OCI-LY1 (cell line): ENCODE data around the gene TRAPPC12.

Experiments used
- H2AFZ ChIP-seq: fragments of 200-600 bp; sonication (generic), shearing (Covaris generic); 2 replicates; pipeline ENCODE4 v1.6.0; 2014; ENCODE audit warnings: antibody characterized with exemption, mild to moderate bottlenecking, low read length
- H3F3A ChIP-seq: fragments of 200-600 bp; sonication (generic), shearing (Covaris generic); 2 replicates; pipeline ENCODE4 v1.6.0; 2014; ENCODE audit warnings: mild to moderate bottlenecking, antibody characterized with exemption, low read length, moderate library complexity; ENCODE audit not compliant: insufficient read depth
- H3K27ac ChIP-seq: fragments of 200-600 bp; sonication (generic); 2 replicates; pipeline ENCODE4 v1.5.1; 2014; ENCODE audit warnings: low read length, mixed run types, mild to moderate bottlenecking, low read depth; ENCODE audit not compliant: poor library complexity, severe bottlenecking
- H3K27me3 ChIP-seq: fragments of 200-600 bp; sonication (generic); 2 replicates; pipeline ENCODE4 v1.6.0; 2014; ENCODE audit warnings: antibody characterized with exemption, mild to moderate bottlenecking, low read length, moderate library complexity; ENCODE audit not compliant: insufficient read depth
- H3K36me3 ChIP-seq: fragments of 200-600 bp; sonication (generic); 2 replicates; pipeline ENCODE4 v1.6.1; 2014; ENCODE audit warnings: mild to moderate bottlenecking, antibody characterized with exemption, low read length, moderate library complexity, mixed read lengths; ENCODE audit not compliant: insufficient read depth
- H3K4me1 ChIP-seq: fragments of 200-600 bp; sonication (generic); 2 replicates; pipeline ENCODE4 v1.5.1; 2014; ENCODE audit warnings: mild to moderate bottlenecking, low read length, moderate library complexity; ENCODE audit not compliant: insufficient read depth, severe bottlenecking
- H3K4me2 ChIP-seq: fragments of 200-600 bp; sonication (generic), shearing (Covaris generic); 2 replicates; pipeline ENCODE4 v1.6.1; 2014; ENCODE audit warnings: low read length
- H3K4me3 ChIP-seq: fragments of 200-600 bp; sonication (generic); 2 replicates; pipeline ENCODE4 v1.5.1; 2014; ENCODE audit warnings: low read length, low read depth, mild to moderate bottlenecking, mixed read lengths; ENCODE audit not compliant: poor library complexity, severe bottlenecking
- H3K79me2 ChIP-seq: fragments of 200-600 bp; shearing (Covaris generic); 2 replicates; pipeline ENCODE4 v1.6.1; 2016; ENCODE audit warnings: mixed run types, low read length, mixed read lengths; ENCODE audit not compliant: insufficient read depth
- H3K9ac ChIP-seq: fragments of 200-600 bp; sonication (generic), shearing (Covaris generic); 2 replicates; pipeline ENCODE4 v1.6.1; 2014; ENCODE audit warnings: mild to moderate bottlenecking, low read length, mixed read lengths
- H3K9me2 ChIP-seq: fragments of 200-600 bp; sonication (generic), shearing (Covaris generic); 2 replicates; pipeline ENCODE4 v1.6.1; 2014; ENCODE audit warnings: low read depth, mild to moderate bottlenecking, low read length, mixed read lengths
- H3K9me3 ChIP-seq: fragments of 200-600 bp; shearing (Covaris generic); 2 replicates; pipeline ENCODE4 v1.6.1; 2014; ENCODE audit warnings: low read length, mixed read lengths
- H4K20me1 ChIP-seq: fragments of 200-600 bp; sonication (generic), shearing (Covaris generic); 2 replicates; pipeline ENCODE4 v1.6.0; 2016; ENCODE audit warnings: mild to moderate bottlenecking, low read length; ENCODE audit not compliant: insufficient read depth
- CTCF ChIP-seq: fragments of 200-600 bp; sonication (generic), shearing (Covaris generic); IDR thresholded peaks from 2 replicates; pipeline ENCODE4 v1.5.1; 2017; ENCODE audit warnings: mild to moderate bottlenecking, antibody characterized with exemption, low read length, moderate library complexity, mixed read lengths
- EZH2 ChIP-seq: fragments of 200-600 bp; sonication (generic), shearing (Covaris generic); IDR thresholded peaks from 2 replicates; pipeline ENCODE4 v1.8.0; 2017; ENCODE audit warnings: borderline replicate concordance, mixed run types, mild to moderate bottlenecking, antibody characterized with exemption, low read length, moderate library complexity, mixed read lengths

The TRAPPC12 gene

GRCh38 chr2:3475771-3476170, 96.3 kb downstream of the TRAPPC12 start:
- H3K27me3 ChIP-seq = no peaks in the 10 kb centered on the region
- H3K9me2 ChIP-seq = no peaks in the 10 kb centered on the region
- TF ChIP-seq CTCF = no peak
- no peak for TF ChIP-seq EZH2
- H3K4me1 ChIP-seq = peaks cover 15% of the 10 kb centered on the region
- H3F3A ChIP-seq = no peaks in the 10 kb centered on the region
- H3K79me2 ChIP-seq = no peaks in the 10 kb centered on the region
- H4K20me1 ChIP-seq = no peaks in the 10 kb centered on the region
- no peaks in the 10 kb centered on the region for H3K9me3 ChIP-seq
- H3K9ac ChIP-seq = no peak overlapping the region
- peaks cover 38% of the 10 kb centered on the region for H3K36me3 ChIP-seq
- no peak overlapping the region for H3K4me2 ChIP-seq
- H3K4me3 ChIP-seq = no peak overlapping the region
- no peak overlapping the region for H2AFZ ChIP-seq
- H3K27ac ChIP-seq = no peak overlapping the region

GRCh38 chr2:3476321-3476984, 97.0 kb downstream of the TRAPPC12 start:
- H3K4me1 ChIP-seq = peaks cover 20% of the 10 kb centered on the region
- no peaks in the 10 kb centered on the region for H3F3A ChIP-seq
- H3K9me2 ChIP-seq = no peaks in the 10 kb centered on the region
- H3K4me3 ChIP-seq = no peak overlapping the region
- no peak overlapping the region for H3K9ac ChIP-seq
- no peaks in the 10 kb centered on the region for H3K9me3 ChIP-seq
- H3K36me3 ChIP-seq = peaks cover 38% of the 10 kb centered on the region
- no peak overlapping the region for H3K4me2 ChIP-seq
- no peaks in the 10 kb centered on the region for H3K79me2 ChIP-seq
- no peaks in the 10 kb centered on the region for H3K27me3 ChIP-seq
- no peaks in the 10 kb centered on the region for H4K20me1 ChIP-seq
- no peak overlapping the region for H2AFZ ChIP-seq
- TF ChIP-seq EZH2 (no peak), CTCF (no peak)
- no peak overlapping the region for H3K27ac ChIP-seq

- H2AFZ ChIP-seq = no peak overlapping the region
- no peak overlapping the region for H3K9ac ChIP-seq
- no peak overlapping the region for H3K4me2 ChIP-seq
- H3K36me3 ChIP-seq = peaks cover 38% of the 10 kb centered on the region
- H3F3A ChIP-seq = no peaks in the 10 kb centered on the region
- no peaks in the 10 kb centered on the region for H3K9me3 ChIP-seq
- no peak overlapping the region for H3K27ac ChIP-seq
- no peak overlapping the region for H3K4me3 ChIP-seq
- no peaks in the 10 kb centered on the region for H3K9me2 ChIP-seq
- no peaks in the 10 kb centered on the region for H4K20me1 ChIP-seq
- no peaks in the 10 kb centered on the region for H3K27me3 ChIP-seq
- TF ChIP-seq CTCF = no peak
- no peak for TF ChIP-seq EZH2
- peaks cover 20% of the 10 kb centered on the region for H3K4me1 ChIP-seq
- no peaks in the 10 kb centered on the region for H3K79me2 ChIP-seq
Observed at GRCh38 chr2:3476985-3477327, 97.5 kb downstream of the TRAPPC12 start.
